ENCODE results near the gene DNAJC13.

DNAJC13 gene

GRCh38 chr3:132507657-132508056, 90.4 kb downstream of the DNAJC13 start:
- peaks cover 88% of the 10 kb centered on the region for H3K36me3 ChIP-seq (ENCODE audit: insufficient read depth, insufficient read length, low read length)
- H3K4me3 ChIP-seq (ENCODE audit: insufficient read length, low read depth), result no peak overlapping the region
- H3K4me1 ChIP-seq (ENCODE audit: insufficient read depth, insufficient read length), result no peaks in the 10 kb centered on the region
- no peaks in the 10 kb centered on the region for H3K9me3 ChIP-seq (ENCODE audit: insufficient read depth, low read length)
- no peak for DNase-seq (ENCODE audit: low read depth, low spot score)
- H3K27me3 ChIP-seq (ENCODE audit: insufficient read depth, insufficient read length), result no peaks in the 10 kb centered on the region
- no peak for TF ChIP-seq YY1 (IDR thresholded peaks at IDR 0.05; ENCODE audit: insufficient read depth, insufficient read length)
- no peak for TF ChIP-seq SUZ12 (IDR thresholded peaks at IDR 0.05; ENCODE audit: extremely low read depth, insufficient read depth, insufficient read length)
- no peak for TF ChIP-seq ZNF274 (IDR thresholded peaks at IDR 0.05; ENCODE audit: low read depth, low read length)
- H3K9ac ChIP-seq (ENCODE audit: insufficient read length, low read depth), result no peak overlapping the region

GRCh38 chr3:132509096-132509495, 91.8 kb downstream of the DNAJC13 start:
- H3K4me3 ChIP-seq (ENCODE audit: insufficient read length, low read depth), result no peak overlapping the region
- H3K4me1 ChIP-seq (ENCODE audit: insufficient read depth, insufficient read length), result no peaks in the 10 kb centered on the region
- peaks cover 87% of the 10 kb centered on the region for H3K36me3 ChIP-seq (ENCODE audit: insufficient read depth, insufficient read length, low read length)
- no peak for DNase-seq (ENCODE audit: low read depth, low spot score)
- TF ChIP-seq YY1 (IDR thresholded peaks at IDR 0.05; ENCODE audit: insufficient read depth, insufficient read length) (no peak), SUZ12 (IDR thresholded peaks at IDR 0.05; ENCODE audit: extremely low read depth, insufficient read depth, insufficient read length) (no peak), ZNF274 (IDR thresholded peaks at IDR 0.05; ENCODE audit: low read depth, low read length) (no peak)
- no peak overlapping the region for H3K9ac ChIP-seq (ENCODE audit: insufficient read length, low read depth)
- H3K9me3 ChIP-seq (ENCODE audit: insufficient read depth, low read length), result no peaks in the 10 kb centered on the region
- H3K27me3 ChIP-seq (ENCODE audit: insufficient read depth, insufficient read length), result no peaks in the 10 kb centered on the region

GRCh38 chr3:132509506-132509905, 92.2 kb downstream of the DNAJC13 start:
- Histone ChIP-seq H3K9ac (ENCODE audit: insufficient read length, low read depth) (no peak overlapping the region), H3K4me3 (ENCODE audit: insufficient read length, low read depth) (no peak overlapping the region), H3K9me3 (ENCODE audit: insufficient read depth, low read length) (no peaks in the 10 kb centered on the region), H3K4me1 (ENCODE audit: insufficient read depth, insufficient read length) (no peaks in the 10 kb centered on the region), H3K27me3 (ENCODE audit: insufficient read depth, insufficient read length) (no peaks in the 10 kb centered on the region), H3K36me3 (ENCODE audit: insufficient read depth, insufficient read length, low read length) (peaks cover 86% of the 10 kb centered on the region)
- DNase-seq (ENCODE audit: low read depth, low spot score), result no peak
- TF ChIP-seq YY1 (IDR thresholded peaks at IDR 0.05; ENCODE audit: insufficient read depth, insufficient read length), result no peak
- TF ChIP-seq SUZ12 (IDR thresholded peaks at IDR 0.05; ENCODE audit: extremely low read depth, insufficient read depth, insufficient read length), result no peak

- H3K27me3 ChIP-seq (ENCODE audit: insufficient read depth, insufficient read length), result no peaks in the 10 kb centered on the region
- no peak for TF ChIP-seq SUZ12 (IDR thresholded peaks at IDR 0.05; ENCODE audit: extremely low read depth, insufficient read depth, insufficient read length)
- no peak for TF ChIP-seq YY1 (IDR thresholded peaks at IDR 0.05; ENCODE audit: insufficient read depth, insufficient read length)
- TF ChIP-seq ZNF274 (IDR thresholded peaks at IDR 0.05; ENCODE audit: low read depth, low read length), result no peak
- no peaks in the 10 kb centered on the region for H3K4me1 ChIP-seq (ENCODE audit: insufficient read depth, insufficient read length)
- H3K9ac ChIP-seq (ENCODE audit: insufficient read length, low read depth), result no peak overlapping the region
- H3K4me3 ChIP-seq (ENCODE audit: insufficient read length, low read depth), result no peak overlapping the region
- DNase-seq (ENCODE audit: low read depth, low spot score), result no peak
- peaks cover 85% of the 10 kb centered on the region for H3K36me3 ChIP-seq (ENCODE audit: insufficient read depth, insufficient read length, low read length)
- H3K9me3 ChIP-seq (ENCODE audit: insufficient read depth, low read length), result no peaks in the 10 kb centered on the region
Measured at GRCh38 chr3:132513057-132513456, 95.8 kb downstream of the DNAJC13 start.

GRCh38 chr3:132517311-132517710, 100.0 kb downstream of the DNAJC13 start:
- H3K36me3 ChIP-seq (ENCODE audit: insufficient read depth, insufficient read length, low read length), result peaks cover 84% of the 10 kb centered on the region

GRCh38 chr3:132519914-132520313, 102.6 kb downstream of the DNAJC13 start:
- Histone ChIP-seq H3K9me3 (ENCODE audit: insufficient read depth, low read length) (no peaks in the 10 kb centered on the region), H3K27me3 (ENCODE audit: insufficient read depth, insufficient read length) (no peaks in the 10 kb centered on the region), H3K36me3 (ENCODE audit: insufficient read depth, insufficient read length, low read length) (peaks cover 83% of the 10 kb centered on the region), H3K9ac (ENCODE audit: insufficient read length, low read depth) (no peak overlapping the region), H3K4me3 (ENCODE audit: insufficient read length, low read depth) (no peak overlapping the region), H3K4me1 (ENCODE audit: insufficient read depth, insufficient read length) (no peaks in the 10 kb centered on the region)
- TF ChIP-seq ZNF274 (IDR thresholded peaks at IDR 0.05; ENCODE audit: low read depth, low read length) (no peak), YY1 (IDR thresholded peaks at IDR 0.05; ENCODE audit: insufficient read depth, insufficient read length) (no peak), SUZ12 (IDR thresholded peaks at IDR 0.05; ENCODE audit: extremely low read depth, insufficient read depth, insufficient read length) (no peak)
- no peak for DNase-seq (ENCODE audit: low read depth, low spot score)

More at GRCh38 chr3:132517311-132517710, 100.0 kb downstream of the DNAJC13 start:
- Histone ChIP-seq H3K9ac (ENCODE audit: insufficient read length, low read depth) (no peak overlapping the region), H3K9me3 (ENCODE audit: insufficient read depth, low read length) (no peaks in the 10 kb centered on the region), H3K4me1 (ENCODE audit: insufficient read depth, insufficient read length) (no peaks in the 10 kb centered on the region), H3K27me3 (ENCODE audit: insufficient read depth, insufficient read length) (no peaks in the 10 kb centered on the region), H3K4me3 (ENCODE audit: insufficient read length, low read depth) (no peak overlapping the region)
- DNase-seq (ENCODE audit: low read depth, low spot score), result no peak
- TF ChIP-seq SUZ12 (IDR thresholded peaks at IDR 0.05; ENCODE audit: extremely low read depth, insufficient read depth, insufficient read length), result no peak
- no peak for TF ChIP-seq YY1 (IDR thresholded peaks at IDR 0.05; ENCODE audit: insufficient read depth, insufficient read length)
- TF ChIP-seq ZNF274 (IDR thresholded peaks at IDR 0.05; ENCODE audit: low read depth, low read length), result no peak

- Histone ChIP-seq H3K9me3 (ENCODE audit: insufficient read depth, low read length) (no peaks in the 10 kb centered on the region), H3K4me1 (ENCODE audit: insufficient read depth, insufficient read length) (no peaks in the 10 kb centered on the region), H3K4me3 (ENCODE audit: insufficient read length, low read depth) (no peak overlapping the region), H3K27me3 (ENCODE audit: insufficient read depth, insufficient read length) (no peaks in the 10 kb centered on the region), H3K9ac (ENCODE audit: insufficient read length, low read depth) (no peak overlapping the region), H3K36me3 (ENCODE audit: insufficient read depth, insufficient read length, low read length) (peaks cover 80% of the 10 kb centered on the region)
- no peak for DNase-seq (ENCODE audit: low read depth, low spot score)
- TF ChIP-seq SUZ12 (IDR thresholded peaks at IDR 0.05; ENCODE audit: extremely low read depth, insufficient read depth, insufficient read length) (no peak), ZNF274 (IDR thresholded peaks at IDR 0.05; ENCODE audit: low read depth, low read length) (no peak), YY1 (IDR thresholded peaks at IDR 0.05; ENCODE audit: insufficient read depth, insufficient read length) (no peak)
Measured at GRCh38 chr3:132521901-132522300, 104.6 kb downstream of the DNAJC13 start.
